ENCODE data around the gene GPR25. TPM values are rescaled to one million over a fixed set of nuclear protein-coding genes. Genes with fewer than 3 reads are reported as not detected.

Gene GPR25
- total RNA-seq, 1 experiment from 2014 or later: not detected

- Mint-ChIP-seq H3K4me3 (ENCODE audit: low read depth, unreplicated experiment) (no peak overlapping the region), H3K27me3 (ENCODE audit: unreplicated experiment) (no peaks in the 10 kb centered on the region), H3K9me3 (ENCODE audit: low read depth, unreplicated experiment) (no peaks in the 10 kb centered on the region), H3K36me3 (ENCODE audit: insufficient read depth, unreplicated experiment) (peaks cover 5% of the 10 kb centered on the region), H3K27ac (ENCODE audit: unreplicated experiment) (no peak overlapping the region), H3K4me1 (ENCODE audit: low read depth, unreplicated experiment) (no peaks in the 10 kb centered on the region)
- intact Hi-C loops (cut with micrococcal nuclease; ENCODE audit: unreplicated experiment): no loop called here
- BruUV-seq (replicated peaks): no TSS peak
- DNase-seq: no peak
- CTCF ChIA-PET: interaction anchor here (0.7 kb wide), 1 partner anchor 644 kb away, joined by 3 read pairs; no protein-coding TSS in a partner anchor
- no peak for TF ChIP-seq CTCF (IDR thresholded peaks at IDR 0.05; ENCODE audit: unreplicated experiment)
Measured at GRCh38 chr1:200861937-200862647, 10.7 kb upstream of the GPR25 start.

GRCh38 chr1:200862713-200863415 is 9.9 kb upstream of the GPR25 start:
- TF ChIP-seq CTCF (IDR thresholded peaks at IDR 0.05; ENCODE audit: unreplicated experiment): no peak
- no peaks in the 10 kb centered on the region for H3K4me1 Mint-ChIP-seq (ENCODE audit: low read depth, unreplicated experiment)
- H3K4me3 Mint-ChIP-seq (ENCODE audit: low read depth, unreplicated experiment): no peak overlapping the region
- H3K27ac Mint-ChIP-seq (ENCODE audit: unreplicated experiment): no peak overlapping the region
- intact Hi-C loops (cut with micrococcal nuclease; ENCODE audit: unreplicated experiment): no loop called here
- no peaks in the 10 kb centered on the region for H3K9me3 Mint-ChIP-seq (ENCODE audit: low read depth, unreplicated experiment)
- DNase-seq: no peak
- H3K36me3 Mint-ChIP-seq (ENCODE audit: insufficient read depth, unreplicated experiment): peaks cover 5% of the 10 kb centered on the region
- H3K27me3 Mint-ChIP-seq (ENCODE audit: unreplicated experiment): no peaks in the 10 kb centered on the region
- CTCF ChIA-PET: interaction anchor here (0.7 kb wide), 2 partner anchors 195 to 643 kb away, joined by 3 read pairs; no protein-coding TSS in a partner anchor
- no TSS peak for BruUV-seq (replicated peaks)

GRCh38 chr1:200866116-200866515 is 6.7 kb upstream of the GPR25 start:
- Mint-ChIP-seq H3K4me1 (ENCODE audit: low read depth, unreplicated experiment) (no peaks in the 10 kb centered on the region), H3K4me3 (ENCODE audit: low read depth, unreplicated experiment) (no peak overlapping the region), H3K36me3 (ENCODE audit: insufficient read depth, unreplicated experiment) (peaks cover 5% of the 10 kb centered on the region), H3K9me3 (ENCODE audit: low read depth, unreplicated experiment) (no peaks in the 10 kb centered on the region), H3K27me3 (ENCODE audit: unreplicated experiment) (no peaks in the 10 kb centered on the region), H3K27ac (ENCODE audit: unreplicated experiment) (no peak overlapping the region)
- DNase-seq: no peak
- CTCF ChIA-PET: no interaction called here
- no TSS peak for BruUV-seq (replicated peaks)
- TF ChIP-seq CTCF (IDR thresholded peaks at IDR 0.05; ENCODE audit: unreplicated experiment): no peak
- intact Hi-C loops (cut with micrococcal nuclease; ENCODE audit: unreplicated experiment): no loop called here

GRCh38 chr1:200866521-200866920 is 6.3 kb upstream of the GPR25 start:
- no peak for TF ChIP-seq CTCF (IDR thresholded peaks at IDR 0.05; ENCODE audit: unreplicated experiment)
- Mint-ChIP-seq H3K36me3 (ENCODE audit: insufficient read depth, unreplicated experiment) (peaks cover 5% of the 10 kb centered on the region), H3K27me3 (ENCODE audit: unreplicated experiment) (no peaks in the 10 kb centered on the region), H3K4me1 (ENCODE audit: low read depth, unreplicated experiment) (no peaks in the 10 kb centered on the region), H3K4me3 (ENCODE audit: low read depth, unreplicated experiment) (no peak overlapping the region), H3K27ac (ENCODE audit: unreplicated experiment) (no peak overlapping the region), H3K9me3 (ENCODE audit: low read depth, unreplicated experiment) (no peaks in the 10 kb centered on the region)
- BruUV-seq (replicated peaks): no TSS peak
- DNase-seq: no peak
- CTCF ChIA-PET: no interaction called here
- intact Hi-C loops (cut with micrococcal nuclease; ENCODE audit: unreplicated experiment): no loop called here

Measured in Calu3 (cell line).